ENCODE results near the gene PTGFRN. TPM values are rescaled to one million over a fixed set of nuclear protein-coding genes. Genes with fewer than 3 reads are reported as not detected.

The PTGFRN gene
- total and polyA plus RNA-seq, 4 donors, result 5.4 to 12.6 (median 7.2) TPM

GRCh38 chr1:116916002-116916401 is 6.3 kb downstream of the PTGFRN start:
- 94% methylated on average over 6 of the region's 6 CpGs for WGBS
- no peaks in the 10 kb centered on the region for H3K9me3 ChIP-seq (ENCODE audit: control insufficient read depth in 4 of 4, low read length in 3 of 4)
- H3K36me3 ChIP-seq (ENCODE audit: control insufficient read depth in 4 of 4, insufficient read depth in 3 of 4, low read depth in 1 of 4, low read length in 3 of 4), result no peaks in the 10 kb centered on the region
- no peak overlapping the region for H3K4me3 ChIP-seq (ENCODE audit: low read depth in 1 of 3, low read length in 3 of 3)
- TF ChIP-seq FOXA2 (IDR thresholded peaks at IDR 0.05), result no peak
- H3K4me1 ChIP-seq (ENCODE audit: control insufficient read depth in 4 of 4, insufficient read depth in 4 of 4, low read length in 3 of 4), result peaks cover 0 to 11% (median 6%) of the 10 kb centered on the region in 4 donors
- DNase-seq (ENCODE audit: low spot score), result no peak
- no peak overlapping the region for H3K9ac ChIP-seq (ENCODE audit: low read depth in 1 of 2, low read length in 2 of 2)
- no peaks in the 10 kb centered on the region for H3K27me3 ChIP-seq (ENCODE audit: control insufficient read depth in 4 of 4, insufficient read depth in 4 of 4, low read length in 3 of 4)
- H3K27ac ChIP-seq (ENCODE audit: low read depth in 1 of 2, low read length in 2 of 2), result no peak overlapping the region

GRCh38 chr1:116916533-116917445 is 7.1 kb downstream of the PTGFRN start:
- no peak for DNase-seq (ENCODE audit: low spot score)
- Histone ChIP-seq H3K4me1 (ENCODE audit: control insufficient read depth in 4 of 4, insufficient read depth in 4 of 4, low read length in 3 of 4) (peaks cover 2 to 13% (median 7%) of the 10 kb centered on the region in 4 donors), H3K4me3 (ENCODE audit: low read depth in 1 of 3, low read length in 3 of 3) (no peak overlapping the region), H3K9me3 (ENCODE audit: control insufficient read depth in 4 of 4, low read length in 3 of 4) (no peaks in the 10 kb centered on the region), H3K9ac (ENCODE audit: low read depth in 1 of 2, low read length in 2 of 2) (no peak overlapping the region), H3K27me3 (ENCODE audit: control insufficient read depth in 4 of 4, insufficient read depth in 4 of 4, low read length in 3 of 4) (no peaks in the 10 kb centered on the region), H3K27ac (ENCODE audit: low read depth in 1 of 2, low read length in 2 of 2) (no peak overlapping the region), H3K36me3 (ENCODE audit: control insufficient read depth in 4 of 4, insufficient read depth in 3 of 4, low read depth in 1 of 4, low read length in 3 of 4) (no peaks in the 10 kb centered on the region)
- WGBS, result 79% methylated on average over 14 of the region's 14 CpGs
- no peak for TF ChIP-seq HNF4G (IDR thresholded peaks at IDR 0.05)
- no peak for TF ChIP-seq GABPA (IDR thresholded peaks at IDR 0.05 in 1 of 2, conservative IDR thresholded peaks at IDR 0.05 in 1 of 2)
- TF ChIP-seq FOXA2 (IDR thresholded peaks at IDR 0.05), result no peak
- no peak for TF ChIP-seq TAF1 (conservative IDR thresholded peaks at IDR 0.05)

- DNase-seq (ENCODE audit: low spot score), result no peak
- TF ChIP-seq TAF1 (conservative IDR thresholded peaks at IDR 0.05) (no peak), GABPA (IDR thresholded peaks at IDR 0.05 in 1 of 2, conservative IDR thresholded peaks at IDR 0.05 in 1 of 2) (no peak), ZBTB33 (IDR thresholded peaks at IDR 0.05) (no peak), YY1 (IDR thresholded peaks at IDR 0.05) (no peak), FOXA1 (IDR thresholded peaks at IDR 0.05) (no peak), HNF4G (IDR thresholded peaks at IDR 0.05) (no peak), NR2F2 (IDR thresholded peaks at IDR 0.05) (no peak), CTCF (IDR thresholded peaks at IDR 0.05; ENCODE audit: low read depth, low read length, missing input control) (no peak)
- TF ChIP-seq, protein P1, sequence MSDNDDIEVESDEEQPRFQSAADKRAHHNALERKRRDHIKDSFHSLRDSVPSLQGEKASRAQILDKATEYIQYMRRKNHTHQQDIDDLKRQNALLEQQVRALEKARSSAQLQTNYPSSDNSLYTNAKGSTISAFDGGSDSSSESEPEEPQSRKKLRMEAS (IDR thresholded peaks at IDR 0.05), result no peak
- H3K4me3 ChIP-seq (ENCODE audit: low read depth in 1 of 3, low read length in 3 of 3), result no peak overlapping the region
- H3K36me3 ChIP-seq (ENCODE audit: control insufficient read depth in 4 of 4, insufficient read depth in 3 of 4, low read depth in 1 of 4, low read length in 3 of 4), result no peaks in the 10 kb centered on the region
- H3K9me3 ChIP-seq (ENCODE audit: control insufficient read depth in 4 of 4, low read length in 3 of 4), result no peaks in the 10 kb centered on the region
- no peak overlapping the region for H3K27ac ChIP-seq (ENCODE audit: low read depth in 1 of 2, low read length in 2 of 2)
- H3K9ac ChIP-seq (ENCODE audit: low read depth in 1 of 2, low read length in 2 of 2), result no peak overlapping the region
- WGBS, result 94% methylated on average over 5 of the region's 5 CpGs
- no peaks in the 10 kb centered on the region for H3K27me3 ChIP-seq (ENCODE audit: control insufficient read depth in 4 of 4, insufficient read depth in 4 of 4, low read length in 3 of 4)
- H3K4me1 ChIP-seq (ENCODE audit: control insufficient read depth in 4 of 4, insufficient read depth in 4 of 4, low read length in 3 of 4), result peaks cover 2 to 16% (median 9%) of the 10 kb centered on the region in 4 donors
Observed at GRCh38 chr1:116918714-116919357, 9.1 kb downstream of the PTGFRN start.
